ENCODE results near the gene COX20.

The COX20 gene

DNA sequence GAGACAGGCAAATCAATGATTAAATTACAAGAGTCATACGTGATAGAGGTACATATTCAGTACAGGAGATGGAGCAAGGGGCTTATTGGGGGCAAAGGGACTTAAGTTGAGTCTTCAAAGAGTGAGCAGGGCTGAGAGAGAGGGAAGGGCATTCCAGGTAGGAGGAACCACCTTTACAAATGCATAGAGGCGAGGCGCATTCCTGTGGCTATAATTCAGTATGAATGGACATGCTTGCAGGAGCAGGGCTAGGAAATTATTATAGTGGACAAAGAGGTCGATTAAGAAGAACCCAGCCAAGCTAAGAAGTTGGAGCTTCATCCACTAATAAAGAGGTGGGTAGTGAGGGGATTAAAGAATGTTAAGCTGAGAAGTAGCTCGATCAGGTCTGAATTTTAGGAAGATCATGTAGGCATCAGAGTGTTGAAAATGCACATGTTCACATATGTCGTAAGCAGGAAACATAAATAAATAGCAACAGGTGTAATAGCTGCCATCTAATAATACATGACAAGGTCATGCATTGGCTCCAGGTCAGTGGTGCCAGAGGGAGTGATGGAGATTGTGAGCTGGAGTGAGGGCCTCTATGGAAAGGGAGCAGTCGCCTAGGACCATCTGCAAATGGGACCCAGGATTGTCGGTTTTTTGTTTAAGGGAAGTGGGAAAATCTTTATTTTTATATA is 40.9 kb downstream of the COX20 start:
- H3K4me3 ChIP-seq (ENCODE audit: low read depth, low read length), result no peak overlapping the region
- TF ChIP-seq, protein P1, sequence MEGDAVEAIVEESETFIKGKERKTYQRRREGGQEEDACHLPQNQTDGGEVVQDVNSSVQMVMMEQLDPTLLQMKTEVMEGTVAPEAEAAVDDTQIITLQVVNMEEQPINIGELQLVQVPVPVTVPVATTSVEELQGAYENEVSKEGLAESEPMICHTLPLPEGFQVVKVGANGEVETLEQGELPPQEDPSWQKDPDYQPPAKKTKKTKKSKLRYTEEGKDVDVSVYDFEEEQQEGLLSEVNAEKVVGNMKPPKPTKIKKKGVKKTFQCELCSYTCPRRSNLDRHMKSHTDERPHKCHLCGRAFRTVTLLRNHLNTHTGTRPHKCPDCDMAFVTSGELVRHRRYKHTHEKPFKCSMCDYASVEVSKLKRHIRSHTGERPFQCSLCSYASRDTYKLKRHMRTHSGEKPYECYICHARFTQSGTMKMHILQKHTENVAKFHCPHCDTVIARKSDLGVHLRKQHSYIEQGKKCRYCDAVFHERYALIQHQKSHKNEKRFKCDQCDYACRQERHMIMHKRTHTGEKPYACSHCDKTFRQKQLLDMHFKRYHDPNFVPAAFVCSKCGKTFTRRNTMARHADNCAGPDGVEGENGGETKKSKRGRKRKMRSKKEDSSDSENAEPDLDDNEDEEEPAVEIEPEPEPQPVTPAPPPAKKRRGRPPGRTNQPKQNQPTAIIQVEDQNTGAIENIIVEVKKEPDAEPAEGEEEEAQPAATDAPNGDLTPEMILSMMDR (IDR thresholded peaks at IDR 0.05; ENCODE audit: low read depth, low read length), result no peak

DNA sequence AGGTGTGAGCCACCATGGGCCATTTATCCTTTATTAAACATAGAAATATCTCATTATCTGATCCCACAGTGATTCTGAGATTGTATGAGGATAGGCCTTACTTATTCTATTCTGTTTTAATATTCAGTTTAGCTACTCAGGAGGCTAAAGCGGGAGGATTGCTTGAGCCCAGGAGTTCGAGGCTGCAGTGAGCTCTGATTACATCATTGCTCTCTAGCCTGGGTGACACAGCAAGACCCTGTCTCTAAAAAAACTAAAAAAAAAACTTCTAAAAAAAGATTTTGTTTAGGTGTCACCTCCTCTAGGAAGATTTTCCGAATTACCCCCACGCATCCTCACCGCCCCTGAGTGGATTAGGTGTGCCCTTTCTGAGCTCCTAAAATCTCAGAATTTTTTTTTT is 43.2 kb downstream of the COX20 start:
- TF ChIP-seq, protein P1 (IDR thresholded peaks at IDR 0.05; ENCODE audit: low read depth, low read length), result no peak
- no peak overlapping the region for H3K4me3 ChIP-seq (ENCODE audit: low read depth, low read length)

DNA sequence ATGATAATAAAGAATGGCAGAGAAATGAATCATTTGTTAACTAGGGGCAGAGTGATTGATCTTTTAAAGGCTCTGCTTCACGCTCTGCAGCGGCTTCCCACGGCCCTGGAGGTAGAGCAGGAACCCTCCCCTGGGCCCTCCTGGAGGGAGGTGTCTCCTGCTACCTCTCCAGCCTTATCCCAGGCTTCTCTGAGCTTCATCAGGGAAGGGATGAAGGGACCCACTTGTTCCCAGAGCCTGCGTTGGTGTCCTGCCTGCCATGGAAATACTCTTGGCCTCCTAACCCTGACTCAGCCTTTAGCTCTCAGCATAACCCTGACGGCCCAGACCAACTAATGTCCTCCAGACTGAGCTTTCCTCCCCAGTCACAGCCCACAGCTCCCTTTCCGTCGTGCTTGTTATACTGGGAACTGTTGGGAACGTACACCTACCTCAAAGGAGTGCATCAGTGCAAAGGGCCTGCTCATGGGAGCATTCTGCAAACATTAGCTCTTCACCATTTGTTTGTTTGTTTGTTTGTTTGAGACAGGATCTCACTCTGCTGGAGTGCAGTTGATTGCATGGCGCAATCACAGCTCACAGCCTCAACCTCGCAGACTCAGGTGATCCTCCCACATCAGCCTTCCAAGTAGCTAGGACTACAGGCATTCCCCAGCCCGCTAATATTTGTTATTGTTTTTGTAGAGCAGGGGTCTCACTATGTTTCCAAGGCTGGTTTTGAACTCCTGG is 46.3 kb downstream of the COX20 start:
- TF ChIP-seq, protein P1 (IDR thresholded peaks at IDR 0.05; ENCODE audit: low read depth, low read length), result no peak
- no peak overlapping the region for H3K4me3 ChIP-seq (ENCODE audit: low read depth, low read length)

DNA sequence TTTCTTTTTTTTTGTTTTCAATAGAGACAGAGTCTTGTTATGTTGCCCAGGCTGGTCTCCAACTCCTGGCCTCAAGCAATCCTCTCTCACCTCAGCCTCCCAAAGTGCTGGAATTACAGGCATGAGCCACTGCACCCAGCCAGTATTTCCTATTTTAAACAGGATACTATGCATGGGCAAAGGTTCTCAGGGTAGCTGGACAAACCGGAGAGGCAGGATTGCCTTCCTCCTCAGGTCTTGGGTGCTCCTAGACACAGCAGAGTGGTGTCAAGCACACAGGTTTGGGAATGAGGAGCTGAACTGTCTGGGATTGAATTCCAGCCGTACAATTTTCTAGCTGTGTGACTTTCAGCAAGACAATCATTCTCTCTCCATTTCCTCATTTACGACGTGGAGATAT is 51.8 kb downstream of the COX20 start:
- H3K4me3 ChIP-seq (ENCODE audit: low read depth, low read length), result no peak overlapping the region
- TF ChIP-seq, protein P1 (IDR thresholded peaks at IDR 0.05; ENCODE audit: low read depth, low read length), result no peak

DNA sequence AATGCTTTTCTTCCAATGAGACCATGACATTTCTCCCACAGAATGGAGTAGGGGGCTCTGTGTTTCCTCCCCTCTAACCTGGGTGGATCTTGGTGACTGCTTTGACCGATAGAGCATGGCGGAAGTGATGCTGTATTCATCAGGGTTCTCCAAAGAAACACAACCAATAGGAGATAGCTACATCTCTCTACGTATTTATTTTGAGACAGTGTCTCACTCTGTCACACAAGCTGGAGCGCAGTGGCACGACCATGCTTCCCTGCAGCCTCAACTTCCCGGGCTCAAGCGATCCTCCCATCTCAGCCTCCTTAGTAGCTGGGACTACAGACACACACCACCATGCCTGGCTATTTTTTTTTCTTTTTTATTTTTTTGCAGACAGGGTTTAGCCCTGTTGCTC is 58.4 kb downstream of the COX20 start:
- no peak overlapping the region for H3K4me3 ChIP-seq (ENCODE audit: low read depth, low read length)
- TF ChIP-seq, protein P1 (IDR thresholded peaks at IDR 0.05; ENCODE audit: low read depth, low read length), result no peak

All from WI38 (cell line).